Activated naive CD8-positive, alpha-beta T cell treated with anti-CD3 and anti-CD28 coated beads, Interleukin-2, amount 50 U/mL, for 24 hours (primary cell): ENCODE data around the gene DLX4.

Experiments
- ATAC-seq: fragments of 150-1000 bp; cut with Tn5 transposase; one replicate; pipeline ENCODE4 v1.10.0; 2021
- DNase-seq: peaks from one replicate; pipeline ENCODE4 v3.0.0; 2021
- H3K27ac Mint-ChIP-seq: one replicate; pipeline ENCODE4 v1.8.0; 2021; ENCODE audit warnings: mild to moderate bottlenecking, mixed read lengths
- H3K27me3 Mint-ChIP-seq: one replicate; pipeline ENCODE4 v1.8.0; 2021; ENCODE audit warnings: mixed read lengths
- H3K36me3 Mint-ChIP-seq: one replicate; pipeline ENCODE4 v1.8.0; 2021; ENCODE audit warnings: low read depth, mixed read lengths
- H3K4me1 Mint-ChIP-seq: one replicate; pipeline ENCODE4 v1.8.0; 2021; ENCODE audit warnings: mixed read lengths
- H3K4me3 Mint-ChIP-seq: one replicate; pipeline ENCODE4 v1.8.0; 2021; ENCODE audit warnings: mild to moderate bottlenecking, moderate library complexity, mixed read lengths
- H3K9me3 Mint-ChIP-seq: one replicate; pipeline ENCODE4 v1.8.0; 2021; ENCODE audit warnings: mixed read lengths

The DLX4 gene, protein sequence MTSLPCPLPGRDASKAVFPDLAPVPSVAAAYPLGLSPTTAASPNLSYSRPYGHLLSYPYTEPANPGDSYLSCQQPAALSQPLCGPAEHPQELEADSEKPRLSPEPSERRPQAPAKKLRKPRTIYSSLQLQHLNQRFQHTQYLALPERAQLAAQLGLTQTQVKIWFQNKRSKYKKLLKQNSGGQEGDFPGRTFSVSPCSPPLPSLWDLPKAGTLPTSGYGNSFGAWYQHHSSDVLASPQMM

DNA sequence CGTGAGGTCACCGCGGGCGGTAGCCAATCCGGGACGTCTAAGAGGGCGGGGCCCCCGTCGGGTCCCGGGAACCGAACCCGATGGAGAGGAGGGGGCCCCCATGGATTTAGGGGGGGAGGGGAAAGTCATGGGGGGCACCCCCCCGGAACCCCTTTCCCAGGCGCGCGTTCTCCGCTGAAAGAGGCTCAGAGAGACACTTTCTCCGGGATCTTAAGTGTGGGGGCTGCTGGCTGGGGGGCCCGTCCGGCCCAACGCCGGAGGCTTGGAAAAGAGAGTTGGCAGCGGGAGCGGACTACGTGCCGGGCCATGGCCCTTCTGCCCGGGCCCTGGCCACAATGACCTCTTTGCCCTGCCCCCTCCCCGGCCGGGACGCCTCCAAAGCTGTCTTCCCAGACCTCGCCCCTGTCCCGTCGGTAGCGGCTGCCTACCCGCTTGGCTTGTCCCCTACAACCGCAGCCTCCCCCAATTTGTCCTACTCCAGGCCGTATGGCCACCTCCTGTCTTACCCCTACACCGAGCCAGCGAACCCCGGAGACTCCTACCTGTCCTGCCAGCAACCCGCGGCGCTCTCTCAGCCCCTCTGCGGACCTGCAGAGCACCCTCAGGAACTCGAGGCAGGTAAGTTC is at the start of gene DLX4:
Gene DLX4 (plus strand): TSS at position 57 of the 626 bp plus-strand sequence. CDS start 279 bp downstream, at position 336.
- ATAC-seq (no peak), DNase-seq (no peak)
- H3K4me3 Mint-ChIP-seq = peak within 1 kb of the TSS; percentile 86
- peaks cover 32% of the 10 kb centered on the region for H3K4me1 Mint-ChIP-seq
- peaks cover 84% of the 10 kb centered on the region for H3K27me3 Mint-ChIP-seq
- peak within 1 kb of the TSS; percentile 79 for H3K27ac Mint-ChIP-seq
- H3K36me3 Mint-ChIP-seq = no peaks in the 10 kb centered on the region
- no peaks in the 10 kb centered on the region for H3K9me3 Mint-ChIP-seq

DNA sequence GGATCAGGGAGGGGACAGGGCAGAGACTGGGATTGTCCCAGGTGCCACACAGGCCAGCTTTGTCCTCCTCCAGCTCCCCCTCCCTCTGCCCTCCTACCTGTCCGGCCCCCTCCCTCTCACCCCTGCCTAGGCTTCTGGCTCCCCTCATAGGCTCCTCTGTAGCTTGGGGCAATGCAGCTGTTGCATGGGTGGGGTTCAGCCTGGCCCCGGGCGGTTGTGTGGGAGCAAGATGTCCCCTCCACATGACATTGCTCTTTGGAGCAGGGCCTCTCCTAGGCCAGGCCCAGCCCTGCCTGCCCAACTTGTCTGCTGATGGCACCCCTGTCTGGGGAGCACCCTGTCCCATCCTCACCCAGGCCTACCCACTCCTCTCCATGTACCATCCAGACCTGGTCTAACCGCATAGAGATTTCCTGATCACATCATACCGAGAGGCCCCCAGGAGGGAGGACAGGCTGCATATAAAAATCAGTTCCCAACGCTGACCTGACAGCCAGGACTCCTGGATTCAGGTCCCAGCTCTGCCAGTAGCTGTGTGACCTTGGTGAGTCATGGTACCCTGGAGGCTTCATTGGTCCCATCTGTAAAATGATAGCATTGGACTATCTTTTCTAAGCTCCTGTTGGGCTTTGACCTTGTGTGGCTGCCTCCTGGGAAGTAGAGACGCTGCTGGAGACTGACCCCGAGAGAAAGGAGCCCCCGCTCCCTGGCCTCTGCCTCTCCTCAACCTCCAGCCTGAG is 48.8 kb upstream of the DLX4 start:
- DNase-seq (no peak), ATAC-seq (no peak)
- Mint-ChIP-seq H3K27me3 (peaks cover 15% of the 10 kb centered on the region), H3K4me1 (no peaks in the 10 kb centered on the region), H3K9me3 (no peaks in the 10 kb centered on the region), H3K27ac (no peak overlapping the region), H3K36me3 (no peaks in the 10 kb centered on the region), H3K4me3 (no peak overlapping the region)

GRCh38 chr17:49922095-49922494 is 46.9 kb upstream of the DLX4 start:
- Mint-ChIP-seq H3K27ac (no peak overlapping the region), H3K4me3 (no peak overlapping the region), H3K27me3 (peaks cover 4% of the 10 kb centered on the region), H3K4me1 (no peaks in the 10 kb centered on the region), H3K9me3 (no peaks in the 10 kb centered on the region), H3K36me3 (no peaks in the 10 kb centered on the region)
- DNase-seq = no peak
- no peak for ATAC-seq

GRCh38 chr17:49924116-49924515 is 44.9 kb upstream of the DLX4 start:
- H3K27me3 Mint-ChIP-seq = peaks cover 3% of the 10 kb centered on the region
- H3K27ac Mint-ChIP-seq = no peak overlapping the region
- H3K9me3 Mint-ChIP-seq = no peaks in the 10 kb centered on the region
- no peaks in the 10 kb centered on the region for H3K4me1 Mint-ChIP-seq
- H3K36me3 Mint-ChIP-seq = no peaks in the 10 kb centered on the region
- DNase-seq (no peak), ATAC-seq (no peak)
- no peak overlapping the region for H3K4me3 Mint-ChIP-seq

DNA sequence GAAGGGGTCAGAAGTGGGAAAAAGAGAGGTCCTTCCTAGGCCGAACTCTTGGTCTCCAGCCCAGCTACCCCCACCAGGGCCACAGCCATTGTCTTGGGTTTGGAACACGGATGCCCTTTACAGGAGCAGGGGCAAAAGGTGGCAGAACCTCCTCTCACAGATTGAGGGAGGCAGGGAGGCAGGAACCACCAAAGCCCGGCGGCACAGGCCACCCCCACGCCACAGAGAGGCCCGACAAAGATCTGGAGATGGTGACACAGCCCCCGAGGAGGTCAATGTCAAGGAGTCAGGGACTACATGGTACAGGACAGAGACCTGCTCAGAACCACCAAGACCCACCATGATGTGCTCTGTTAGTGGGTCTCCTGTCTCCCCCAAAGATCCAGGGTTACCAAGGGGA is 44.4 kb upstream of the DLX4 start:
- no peak for ATAC-seq
- no peak overlapping the region for H3K27ac Mint-ChIP-seq
- no peaks in the 10 kb centered on the region for H3K9me3 Mint-ChIP-seq
- no peak overlapping the region for H3K4me3 Mint-ChIP-seq
- no peaks in the 10 kb centered on the region for H3K36me3 Mint-ChIP-seq
- no peaks in the 10 kb centered on the region for H3K4me1 Mint-ChIP-seq
- DNase-seq = no peak
- H3K27me3 Mint-ChIP-seq = peaks cover 3% of the 10 kb centered on the region

- ATAC-seq (no peak), DNase-seq (no peak)
- H3K4me3 Mint-ChIP-seq = no peak overlapping the region
- H3K4me1 Mint-ChIP-seq = no peaks in the 10 kb centered on the region
- H3K36me3 Mint-ChIP-seq = no peaks in the 10 kb centered on the region
- peaks cover 14% of the 10 kb centered on the region for H3K27me3 Mint-ChIP-seq
- no peaks in the 10 kb centered on the region for H3K9me3 Mint-ChIP-seq
- no peak overlapping the region for H3K27ac Mint-ChIP-seq
Measured at GRCh38 chr17:49925921-49926320, 43.1 kb upstream of the DLX4 start.

- no peak for DNase-seq
- no peak overlapping the region for H3K4me3 Mint-ChIP-seq
- peaks cover 21% of the 10 kb centered on the region for H3K27me3 Mint-ChIP-seq
- H3K27ac Mint-ChIP-seq = no peak overlapping the region
- H3K9me3 Mint-ChIP-seq = no peaks in the 10 kb centered on the region
- H3K4me1 Mint-ChIP-seq = no peaks in the 10 kb centered on the region
- no peak for ATAC-seq
- no peaks in the 10 kb centered on the region for H3K36me3 Mint-ChIP-seq
Measured at GRCh38 chr17:49926886-49927285, 42.1 kb upstream of the DLX4 start.

GRCh38 chr17:49928126-49928800 is 40.7 kb upstream of the DLX4 start:
- Mint-ChIP-seq H3K4me1 (no peaks in the 10 kb centered on the region), H3K36me3 (no peaks in the 10 kb centered on the region), H3K27ac (no peak overlapping the region), H3K4me3 (no peak overlapping the region), H3K9me3 (no peaks in the 10 kb centered on the region), H3K27me3 (peaks cover 25% of the 10 kb centered on the region)
- ATAC-seq (no peak), DNase-seq (no peak)

GRCh38 chr17:49928837-49929475 is 40.0 kb upstream of the DLX4 start:
- Mint-ChIP-seq H3K36me3 (no peaks in the 10 kb centered on the region), H3K27ac (no peak overlapping the region), H3K9me3 (no peaks in the 10 kb centered on the region), H3K27me3 (peaks cover 27% of the 10 kb centered on the region), H3K4me3 (no peak overlapping the region), H3K4me1 (no peaks in the 10 kb centered on the region)
- ATAC-seq = no peak
- no peak for DNase-seq

DNA sequence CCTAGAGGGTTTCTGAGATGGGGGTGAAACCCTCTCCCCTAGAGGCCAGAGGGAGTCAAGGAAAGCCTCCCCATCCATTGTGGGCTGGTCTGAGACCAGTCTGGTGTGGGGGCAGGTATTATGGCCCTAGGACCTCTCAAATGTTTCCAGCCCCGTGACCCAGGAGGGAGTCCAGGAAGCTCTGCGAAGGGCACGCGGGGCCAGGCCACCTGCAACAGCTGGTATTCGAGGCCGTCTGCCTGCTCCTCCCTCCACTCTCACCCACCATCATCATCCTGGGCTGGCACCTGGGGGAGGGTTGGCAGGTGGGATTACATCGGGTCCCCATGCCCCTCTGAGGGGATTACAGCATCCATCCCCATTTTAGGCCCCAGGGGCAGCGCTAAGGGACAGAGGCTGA is 38.1 kb upstream of the DLX4 start:
- no peak overlapping the region for H3K4me3 Mint-ChIP-seq
- no peaks in the 10 kb centered on the region for H3K36me3 Mint-ChIP-seq
- no peaks in the 10 kb centered on the region for H3K9me3 Mint-ChIP-seq
- H3K27me3 Mint-ChIP-seq = peaks cover 31% of the 10 kb centered on the region
- H3K4me1 Mint-ChIP-seq = no peaks in the 10 kb centered on the region
- DNase-seq = no peak
- H3K27ac Mint-ChIP-seq = no peak overlapping the region
- ATAC-seq = no peak

- Mint-ChIP-seq H3K27ac (no peak overlapping the region), H3K4me3 (no peak overlapping the region), H3K27me3 (peaks cover 31% of the 10 kb centered on the region), H3K4me1 (no peaks in the 10 kb centered on the region), H3K9me3 (no peaks in the 10 kb centered on the region), H3K36me3 (no peaks in the 10 kb centered on the region)
- DNase-seq (no peak), ATAC-seq (no peak)
Measured at GRCh38 chr17:49931416-49932137, 37.4 kb upstream of the DLX4 start.

DNA sequence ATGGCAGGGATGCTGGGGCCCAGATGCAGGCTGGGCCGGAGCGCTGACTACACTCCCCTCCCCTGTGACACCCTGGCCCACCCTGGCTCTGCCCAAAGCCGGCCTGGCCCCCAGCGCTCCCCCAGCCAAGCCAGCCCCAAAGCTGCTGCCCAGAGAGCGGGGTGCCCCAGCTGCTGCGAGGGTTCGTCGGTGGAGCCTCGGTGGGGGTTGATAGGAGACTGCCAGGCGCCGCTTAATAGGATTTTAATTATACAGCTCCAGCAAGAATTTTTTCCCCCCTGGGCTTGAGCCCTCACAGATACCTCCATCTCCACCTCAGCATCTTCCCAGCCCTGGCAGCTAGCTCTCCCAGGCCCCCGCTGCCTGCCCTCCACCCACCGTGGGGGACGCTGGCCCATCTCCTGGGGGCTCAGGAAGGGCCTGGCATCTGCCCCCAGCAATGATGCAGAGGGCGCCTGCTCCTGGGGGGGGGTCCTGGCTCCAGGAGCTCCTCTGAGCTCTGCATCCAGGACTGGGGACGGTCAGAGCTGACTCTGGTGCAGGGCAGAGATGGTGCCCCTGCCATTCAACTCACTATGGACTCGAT is 36.8 kb upstream of the DLX4 start:
- DNase-seq (no peak), ATAC-seq (no peak)
- Mint-ChIP-seq H3K4me1 (no peaks in the 10 kb centered on the region), H3K9me3 (no peaks in the 10 kb centered on the region), H3K4me3 (no peak overlapping the region), H3K27ac (no peak overlapping the region), H3K27me3 (peaks cover 28% of the 10 kb centered on the region), H3K36me3 (no peaks in the 10 kb centered on the region)

DNA sequence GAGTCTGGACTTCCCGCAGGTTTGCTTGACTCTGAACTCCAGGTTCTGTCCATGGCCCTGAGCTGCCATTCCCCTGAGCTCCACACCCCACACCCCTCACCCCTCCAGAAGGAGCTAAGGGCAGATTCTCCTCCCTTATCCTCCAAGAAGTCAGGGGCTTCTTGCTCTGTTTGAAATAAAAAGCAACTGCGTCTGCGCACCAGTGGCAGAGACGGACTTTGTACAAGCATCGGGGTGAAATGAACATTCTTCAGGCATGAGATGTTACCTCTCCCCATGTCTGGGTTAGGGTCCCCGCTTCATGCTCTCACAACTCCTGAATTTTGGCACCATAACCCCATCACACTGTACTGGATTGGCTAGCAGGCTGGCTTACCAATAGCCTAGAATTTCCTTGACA is 36.1 kb upstream of the DLX4 start:
- Mint-ChIP-seq H3K27ac (no peak overlapping the region), H3K9me3 (no peaks in the 10 kb centered on the region), H3K27me3 (peaks cover 28% of the 10 kb centered on the region), H3K4me1 (no peaks in the 10 kb centered on the region), H3K36me3 (no peaks in the 10 kb centered on the region), H3K4me3 (no peak overlapping the region)
- ATAC-seq (no peak), DNase-seq (no peak)
